SU-DHL-6 (cell line): ENCODE measurements around the gene CACNA2D1.

Experiments
- H2AFZ ChIP-seq: fragments of 200-600 bp; sonication (generic); 2 replicates; pipeline ENCODE4 v1.6.1; 2014; ENCODE audit warnings: low read depth, mild to moderate bottlenecking, moderate library complexity, mixed read lengths, antibody characterized with exemption, low read length; ENCODE audit not compliant: severe bottlenecking
- H3F3A ChIP-seq: fragments of 200-600 bp; shearing (Covaris generic); 2 replicates; pipeline ENCODE4 v1.6.0; 2016; ENCODE audit warnings: antibody characterized with exemption, mild to moderate bottlenecking; ENCODE audit not compliant: insufficient read depth
- H3K27ac ChIP-seq: fragments of 200-600 bp; sonication (generic); 2 replicates; pipeline ENCODE4 v1.5.1; 2016; ENCODE audit warnings: low read depth, mild to moderate bottlenecking, low read length, moderate library complexity, mixed read lengths
- H3K27me3 ChIP-seq: fragments of 200-600 bp; sonication (generic), shearing (Covaris generic); 2 replicates; pipeline ENCODE4 v1.6.0; 2014; ENCODE audit warnings: mild to moderate bottlenecking, low read length
- H3K36me3 ChIP-seq: fragments of 200-600 bp; sonication (generic); 2 replicates; pipeline ENCODE4 v1.6.1; 2014; ENCODE audit warnings: mild to moderate bottlenecking, low read length, mixed read lengths
- H3K4me2 ChIP-seq: fragments of 300-600, 200-600 bp; shearing (Covaris generic), sonication (generic); 2 replicates; pipeline ENCODE4 v1.6.0; 2014; ENCODE audit warnings: low read length, low read depth, mild to moderate bottlenecking; ENCODE audit not compliant: poor library complexity, severe bottlenecking
- H3K4me3 ChIP-seq: fragments of 200-600 bp; sonication (generic); 2 replicates; pipeline ENCODE4 v1.5.1; 2014; ENCODE audit warnings: antibody characterized with exemption, low read length, mild to moderate bottlenecking, mixed read lengths; ENCODE audit not compliant: insufficient read depth, poor library complexity, severe bottlenecking
- H3K79me2 ChIP-seq: fragments of 200-600 bp; sonication (generic); 2 replicates; pipeline ENCODE4 v1.6.1; 2014; ENCODE audit warnings: mild to moderate bottlenecking, low read length, moderate library complexity; ENCODE audit not compliant: insufficient read depth
- H3K9ac ChIP-seq: fragments of 200-600 bp; sonication (generic); 2 replicates; pipeline ENCODE4 v1.7.0; 2014; ENCODE audit warnings: mild to moderate bottlenecking, low read length
- H3K9me2 ChIP-seq: fragments of 200-600 bp; sonication (generic); replicated peaks from 2 replicates; pipeline ENCODE4 v1.6.1; 2014; ENCODE audit warnings: low read length; ENCODE audit not compliant: insufficient read depth
- H3K9me3 ChIP-seq: fragments of 200-600 bp; sonication (generic); 2 replicates; pipeline ENCODE4 v1.6.1; 2014; ENCODE audit warnings: low read length, mixed read lengths; ENCODE audit not compliant: insufficient read depth
- H4K20me1 ChIP-seq: fragments of 200-600 bp; sonication (generic); 2 replicates; pipeline ENCODE4 v1.6.1; 2014; ENCODE audit warnings: low read depth, mild to moderate bottlenecking, antibody characterized with exemption, low read length, moderate library complexity, mixed read lengths
- CTCF ChIP-seq: fragments of 200-600 bp; sonication (generic); IDR thresholded peaks from one replicate; pipeline ENCODE4 v1.5.1; 2017; ENCODE audit warnings: antibody characterized with exemption, mild to moderate bottlenecking, low read length, moderate library complexity; ENCODE audit not compliant: insufficient read depth, poor library complexity, severe bottlenecking
- EZH2phosphoT487 ChIP-seq: fragments of 200-600 bp; sonication (generic), shearing (Covaris generic); conservative IDR thresholded peaks from 2 replicates; pipeline ENCODE4 v1.6.1; 2018; ENCODE audit warnings: mild to moderate bottlenecking, antibody characterized with exemption, low read length, moderate library complexity, mixed read lengths

CACNA2D1 gene

GRCh38 chr7:82156168-82156567 is 287.4 kb downstream of the CACNA2D1 start:
- Histone ChIP-seq H3F3A (no peaks in the 10 kb centered on the region), H3K4me2 (no peak overlapping the region), H3K9me3 (no peaks in the 10 kb centered on the region), H2AFZ (no peak overlapping the region), H3K9me2 (no peaks in the 10 kb centered on the region), H3K36me3 (no peaks in the 10 kb centered on the region), H3K27me3 (no peaks in the 10 kb centered on the region), H3K4me3 (no peak overlapping the region), H3K79me2 (no peaks in the 10 kb centered on the region), H3K27ac (no peak overlapping the region), H4K20me1 (peaks cover 4% of the 10 kb centered on the region; the same call in 1 of the 2 replicates), H3K9ac (no peak overlapping the region)
- TF ChIP-seq EZH2phosphoT487 (no peak), CTCF (no peak)

GRCh38 chr7:82154728-82155127 is 288.8 kb downstream of the CACNA2D1 start:
- Histone ChIP-seq H3K4me3 (no peak overlapping the region), H2AFZ (no peak overlapping the region)

GRCh38 chr7:82153776-82154175 is 289.8 kb downstream of the CACNA2D1 start:
- H3F3A ChIP-seq, result no peaks in the 10 kb centered on the region
- H3K9ac ChIP-seq, result no peak overlapping the region
- H3K36me3 ChIP-seq, result no peaks in the 10 kb centered on the region
- no peaks in the 10 kb centered on the region for H3K27me3 ChIP-seq
- no peak overlapping the region for H2AFZ ChIP-seq
- H3K9me2 ChIP-seq, result no peaks in the 10 kb centered on the region
- no peak overlapping the region for H3K4me2 ChIP-seq
- no peak overlapping the region for H3K4me3 ChIP-seq
- H3K9me3 ChIP-seq, result no peaks in the 10 kb centered on the region
- H4K20me1 ChIP-seq, result no peaks in the 10 kb centered on the region
- no peaks in the 10 kb centered on the region for H3K79me2 ChIP-seq
- no peak overlapping the region for H3K27ac ChIP-seq
- TF ChIP-seq CTCF (no peak), EZH2phosphoT487 (no peak)

More at GRCh38 chr7:82154728-82155127, 288.8 kb downstream of the CACNA2D1 start:
- H3K36me3 ChIP-seq, result no peaks in the 10 kb centered on the region
- H3K79me2 ChIP-seq, result no peaks in the 10 kb centered on the region
- no peaks in the 10 kb centered on the region for H3F3A ChIP-seq
- H3K27me3 ChIP-seq, result no peaks in the 10 kb centered on the region
- no peak for TF ChIP-seq EZH2phosphoT487
- TF ChIP-seq CTCF, result no peak
- peaks cover 4% of the 10 kb centered on the region; the same call in 1 of the 2 replicates for H4K20me1 ChIP-seq
- no peaks in the 10 kb centered on the region for H3K9me3 ChIP-seq
- no peak overlapping the region for H3K27ac ChIP-seq
- no peak overlapping the region for H3K9ac ChIP-seq
- H3K9me2 ChIP-seq, result no peaks in the 10 kb centered on the region
- H3K4me2 ChIP-seq, result no peak overlapping the region

GRCh38 chr7:82152858-82153257 is 290.7 kb downstream of the CACNA2D1 start:
- H4K20me1 ChIP-seq, result no peaks in the 10 kb centered on the region
- H3K4me2 ChIP-seq, result no peak overlapping the region
- H3K9me3 ChIP-seq, result no peaks in the 10 kb centered on the region
- H3K9ac ChIP-seq, result no peak overlapping the region
- H3K36me3 ChIP-seq, result no peaks in the 10 kb centered on the region
- no peaks in the 10 kb centered on the region for H3K27me3 ChIP-seq
- H3F3A ChIP-seq, result no peaks in the 10 kb centered on the region
- no peak overlapping the region for H2AFZ ChIP-seq
- no peak for TF ChIP-seq EZH2phosphoT487
- TF ChIP-seq CTCF, result no peak
- no peaks in the 10 kb centered on the region for H3K79me2 ChIP-seq
- H3K27ac ChIP-seq, result no peak overlapping the region
- H3K9me2 ChIP-seq, result no peaks in the 10 kb centered on the region
- no peak overlapping the region for H3K4me3 ChIP-seq
